Measurements from ENCODE around the gene STARD3. TPM values are rescaled to one million over a fixed set of nuclear protein-coding genes. Genes with fewer than 3 reads are reported as not detected.
A peak's percentile ranks its signal among the peaks of the same experiment; 100 is the strongest.

Gene STARD3
- total RNA-seq, 4 donors from 2014 or later = 51.7 to 156 (median 83.9) TPM

DNA sequence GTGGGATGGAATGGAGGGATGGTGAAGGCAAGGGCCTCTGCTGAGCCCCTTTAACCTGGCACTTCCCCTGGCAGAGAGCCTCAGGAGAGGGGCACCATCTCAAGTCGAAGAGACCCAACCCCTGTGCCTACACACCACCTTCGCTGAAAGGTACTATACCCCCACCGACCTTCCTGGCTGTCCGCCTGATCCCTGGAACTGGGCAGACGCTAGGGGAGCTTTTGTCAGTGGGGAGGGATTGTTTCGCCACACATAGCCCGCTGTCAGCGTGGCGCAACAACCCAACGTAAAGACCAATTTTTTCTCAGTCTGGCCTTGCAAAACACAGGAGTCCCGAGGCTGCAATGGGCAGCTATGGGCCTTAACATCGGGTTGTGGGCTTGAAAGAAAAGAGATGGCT, 7.0 kb upstream of the STARD3 start:
- peaks cover 60% of the 10 kb centered on the region for H3K27me3 ChIP-seq
- no peak overlapping the region for H3K4me3 ChIP-seq
- H3K36me3 ChIP-seq = no peaks in the 10 kb centered on the region
- H3K27ac ChIP-seq = peak overlapping the region; percentile 67
- WGBS = 80% methylated on average over 11 of the region's 12 CpGs
- no peaks in the 10 kb centered on the region for H3K9me3 ChIP-seq
- no peak for TF ChIP-seq EP300 (IDR thresholded peaks at IDR 0.05)
- no peak for TF ChIP-seq POLR2A (IDR thresholded peaks at IDR 0.05)
- TF ChIP-seq, protein P1, sequence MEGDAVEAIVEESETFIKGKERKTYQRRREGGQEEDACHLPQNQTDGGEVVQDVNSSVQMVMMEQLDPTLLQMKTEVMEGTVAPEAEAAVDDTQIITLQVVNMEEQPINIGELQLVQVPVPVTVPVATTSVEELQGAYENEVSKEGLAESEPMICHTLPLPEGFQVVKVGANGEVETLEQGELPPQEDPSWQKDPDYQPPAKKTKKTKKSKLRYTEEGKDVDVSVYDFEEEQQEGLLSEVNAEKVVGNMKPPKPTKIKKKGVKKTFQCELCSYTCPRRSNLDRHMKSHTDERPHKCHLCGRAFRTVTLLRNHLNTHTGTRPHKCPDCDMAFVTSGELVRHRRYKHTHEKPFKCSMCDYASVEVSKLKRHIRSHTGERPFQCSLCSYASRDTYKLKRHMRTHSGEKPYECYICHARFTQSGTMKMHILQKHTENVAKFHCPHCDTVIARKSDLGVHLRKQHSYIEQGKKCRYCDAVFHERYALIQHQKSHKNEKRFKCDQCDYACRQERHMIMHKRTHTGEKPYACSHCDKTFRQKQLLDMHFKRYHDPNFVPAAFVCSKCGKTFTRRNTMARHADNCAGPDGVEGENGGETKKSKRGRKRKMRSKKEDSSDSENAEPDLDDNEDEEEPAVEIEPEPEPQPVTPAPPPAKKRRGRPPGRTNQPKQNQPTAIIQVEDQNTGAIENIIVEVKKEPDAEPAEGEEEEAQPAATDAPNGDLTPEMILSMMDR (IDR thresholded peaks at IDR 0.05) = no peak
- no peak for TF ChIP-seq POLR2AphosphoS5 (IDR thresholded peaks at IDR 0.05)
- DNase-seq (ENCODE audit: low spot score in 2 of 2) = no peak
- H3K4me1 ChIP-seq = peaks cover 59% of the 10 kb centered on the region

DNA sequence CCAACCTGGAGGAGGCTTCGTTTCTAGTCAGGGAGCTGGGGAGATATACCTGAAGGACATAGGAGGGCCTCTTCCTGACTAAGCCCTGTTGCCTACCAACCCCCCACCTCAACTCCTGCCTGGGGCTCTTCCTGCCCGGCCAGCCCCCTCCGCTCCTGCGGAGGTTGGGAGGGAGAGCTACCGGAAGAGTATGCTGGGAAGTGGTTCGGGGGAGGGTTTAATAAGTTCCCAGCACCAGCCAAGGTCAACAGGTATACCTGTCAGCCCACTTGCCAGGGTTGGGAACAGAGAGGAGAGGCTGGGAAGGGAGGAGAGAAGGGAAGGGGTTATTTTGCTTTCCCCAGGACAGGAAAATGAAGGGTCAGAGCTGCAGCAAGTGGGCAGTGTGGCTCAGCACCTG, 5.5 kb upstream of the STARD3 start:
- H3K27ac ChIP-seq = peak overlapping the region; percentile 80
- H3K36me3 ChIP-seq = no peaks in the 10 kb centered on the region
- no peak overlapping the region for H3K4me3 ChIP-seq
- H3K4me1 ChIP-seq = peaks cover 51% of the 10 kb centered on the region
- TF ChIP-seq EP300 (IDR thresholded peaks at IDR 0.05) = no peak
- TF ChIP-seq, protein P1 (IDR thresholded peaks at IDR 0.05) = no peak
- no peak for DNase-seq (ENCODE audit: low spot score in 2 of 2)
- WGBS = 23% methylated on average over 6 of the region's 6 CpGs
- H3K27me3 ChIP-seq = peaks cover 45% of the 10 kb centered on the region
- no peaks in the 10 kb centered on the region for H3K9me3 ChIP-seq

DNA sequence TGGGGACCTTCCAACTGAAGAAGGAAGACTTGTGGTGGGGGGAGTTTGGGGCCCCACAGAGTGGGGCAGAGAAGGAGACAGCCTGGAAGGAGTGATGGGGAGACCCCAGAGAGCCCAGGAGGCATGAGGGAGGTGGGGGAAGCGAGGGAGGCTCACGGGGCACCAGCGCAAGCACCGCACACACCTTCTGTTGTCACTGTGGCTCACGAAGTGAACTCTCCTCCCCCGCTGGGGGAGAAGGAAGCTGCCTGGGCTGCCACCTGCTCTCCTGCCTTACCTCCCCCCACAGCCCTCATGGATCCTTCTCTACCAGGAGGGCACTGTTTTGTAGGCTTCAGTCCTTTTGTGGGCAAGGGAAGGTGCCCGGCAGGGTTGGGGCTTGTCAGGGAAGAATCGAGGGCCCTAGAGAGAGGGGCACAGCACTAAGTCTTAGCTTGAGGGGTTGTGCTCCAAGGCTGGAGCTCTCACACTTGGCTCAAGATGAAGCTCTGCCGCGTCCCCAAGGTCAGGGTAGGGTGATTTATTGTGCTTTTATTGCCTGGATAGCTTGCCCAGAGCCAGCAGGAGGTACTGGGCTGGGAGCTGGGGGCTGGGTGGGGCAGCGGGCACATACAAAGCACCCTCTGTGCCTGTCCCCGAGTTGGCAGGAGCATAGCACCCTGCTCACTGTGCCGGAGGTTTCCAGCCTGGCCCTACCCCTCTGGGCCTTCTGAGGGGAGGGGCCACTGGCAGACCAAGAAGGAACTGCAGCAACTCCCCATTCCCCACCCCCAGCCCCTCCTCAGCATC, 4.6 kb upstream of the STARD3 start:
- H3K9me3 ChIP-seq = no peaks in the 10 kb centered on the region
- 35% methylated on average over 12 of the region's 13 CpGs for WGBS
- no peak for DNase-seq (ENCODE audit: low spot score in 2 of 2)
- no peaks in the 10 kb centered on the region for H3K36me3 ChIP-seq
- peaks cover 46% of the 10 kb centered on the region for H3K4me1 ChIP-seq
- no peak for TF ChIP-seq POLR2AphosphoS5 (IDR thresholded peaks at IDR 0.05)
- TF ChIP-seq, protein P1 (IDR thresholded peaks at IDR 0.05) = no peak
- no peak for TF ChIP-seq EP300 (IDR thresholded peaks at IDR 0.05)
- TF ChIP-seq POLR2A (IDR thresholded peaks at IDR 0.05) = no peak
- peak overlapping the region; percentile 80 for H3K27ac ChIP-seq
- H3K27me3 ChIP-seq = peaks cover 36% of the 10 kb centered on the region
- peak overlapping the region; percentile 18 for H3K4me3 ChIP-seq

DNA sequence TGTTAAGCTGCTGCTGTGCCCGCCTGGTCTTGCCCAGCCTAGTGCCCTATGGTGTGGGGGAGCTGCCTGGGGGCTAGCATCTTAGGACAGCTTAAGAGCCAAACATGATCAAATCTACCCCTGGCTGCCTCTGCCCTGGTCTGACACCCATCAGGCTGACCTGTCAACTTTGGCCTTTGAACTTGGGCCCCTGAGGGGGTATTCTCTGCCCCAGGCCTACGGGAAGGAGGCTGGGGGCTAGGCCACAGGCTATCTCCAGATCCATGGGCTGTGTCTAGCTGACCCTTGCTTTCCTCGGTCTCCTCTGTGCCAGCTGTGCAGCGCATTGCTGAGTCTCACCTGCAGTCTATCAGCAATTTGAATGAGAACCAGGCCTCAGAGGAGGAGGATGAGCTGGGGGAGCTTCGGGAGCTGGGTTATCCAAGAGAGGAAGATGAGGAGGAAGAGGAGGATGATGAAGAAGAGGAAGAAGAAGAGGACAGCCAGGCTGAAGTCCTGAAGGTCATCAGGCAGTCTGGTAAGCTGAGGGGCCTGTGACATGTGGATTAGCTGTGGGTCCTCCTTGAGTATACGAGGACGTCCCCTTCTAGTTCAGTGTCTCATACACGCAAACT, 3.3 kb upstream of the STARD3 start:
- Histone ChIP-seq H3K27ac (peak overlapping the region; percentile 80), H3K4me1 (peaks cover 45% of the 10 kb centered on the region), H3K36me3 (no peaks in the 10 kb centered on the region), H3K4me3 (no peak overlapping the region), H3K27me3 (peaks cover 22% of the 10 kb centered on the region), H3K9me3 (no peaks in the 10 kb centered on the region)
- TF ChIP-seq POLR2AphosphoS5 (IDR thresholded peaks at IDR 0.05) (no peak), EP300 (IDR thresholded peaks at IDR 0.05) (no peak), POLR2A (IDR thresholded peaks at IDR 0.05) (no peak)
- TF ChIP-seq, protein P1 (IDR thresholded peaks at IDR 0.05) = no peak
- 70% methylated on average over 7 of the region's 8 CpGs for WGBS
- no peak for DNase-seq (ENCODE audit: low spot score in 2 of 2)

DNA sequence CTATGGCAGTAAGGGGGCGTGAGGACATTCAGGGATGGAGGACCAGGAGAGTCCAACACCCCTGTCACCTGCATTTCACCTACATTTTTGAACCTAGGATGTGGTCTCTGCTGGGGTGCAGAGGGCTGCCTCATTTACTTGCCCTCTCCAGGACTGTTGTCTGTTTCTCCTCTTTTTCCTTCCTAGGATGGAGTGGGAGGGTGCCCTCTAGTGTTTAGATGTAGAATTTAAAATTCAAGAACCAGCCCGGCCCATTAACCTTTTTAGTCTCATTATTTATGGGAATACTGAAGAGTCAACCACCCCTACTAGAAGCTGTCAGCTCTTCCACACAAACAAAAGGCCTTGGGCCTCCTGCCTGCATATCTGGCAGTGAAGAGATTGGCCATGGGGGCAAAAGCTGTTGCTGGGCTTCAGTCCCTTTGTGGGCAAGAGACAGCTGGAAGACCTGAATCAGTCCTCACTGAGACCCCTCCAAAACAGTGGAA, 2.5 kb upstream of the STARD3 start:
- H3K27ac ChIP-seq = no peak overlapping the region
- H3K27me3 ChIP-seq = peaks cover 21% of the 10 kb centered on the region

More for the DNA sequence above, 2.5 kb upstream of the STARD3 start:
- H3K4me1 ChIP-seq = peaks cover 49% of the 10 kb centered on the region
- H3K4me3 ChIP-seq = no peak overlapping the region
- H3K36me3 ChIP-seq = no peaks in the 10 kb centered on the region
- no peak for DNase-seq (ENCODE audit: low spot score in 2 of 2)
- WGBS = 44% methylated on average over 2 of the region's 2 CpGs
- H3K9me3 ChIP-seq = no peaks in the 10 kb centered on the region
- TF ChIP-seq, protein P1 (IDR thresholded peaks at IDR 0.05) = peak; percentile 66 to 68
- no peak for TF ChIP-seq POLR2AphosphoS5 (IDR thresholded peaks at IDR 0.05)
